Activated gamma-delta T cell treated with anti-CD3 and anti-CD28 coated beads, Interleukin-2, amount 50 U/mL, for 16 hours (primary cell): ENCODE measurements around the gene PRKN.

Experiments
- DNase-seq: peaks from one replicate; pipeline ENCODE4 v3.0.0-alpha.2; 2020; ENCODE audit warnings: low read depth

The PRKN gene

GRCh38 chr6:162727322-162728182 is at the start of gene PRKN, which contains the start of gene PACRG:
PRKN (minus strand) TSS chr6:162727766.
PACRG (plus strand) TSS chr6:162727974.
- DNase-seq = peak; percentile 97

- no peak for DNase-seq
Observed at GRCh38 chr6:162777091-162777490, 49.5 kb upstream of the PRKN start.

- DNase-seq = no peak
Observed at GRCh38 chr6:162773996-162774395, 46.4 kb upstream of the PRKN start.

- DNase-seq = no peak
Observed at GRCh38 chr6:162772466-162772865, 44.9 kb upstream of the PRKN start.

- DNase-seq = no peak
Observed at GRCh38 chr6:162770955-162771354, 43.4 kb upstream of the PRKN start.

- DNase-seq = no peak
Observed at GRCh38 chr6:162770136-162770535, 42.6 kb upstream of the PRKN start.

- DNase-seq = no peak
Observed at GRCh38 chr6:162753775-162754174, 26.2 kb upstream of the PRKN start.

GRCh38 chr6:162751211-162751859 is 23.8 kb upstream of the PRKN start:
- DNase-seq = no peak

- no peak for DNase-seq
Observed at GRCh38 chr6:162750776-162751175, 23.2 kb upstream of the PRKN start.

GRCh38 chr6:162736961-162737360 is 9.4 kb upstream of the PRKN start:
- DNase-seq = no peak

- no peak for DNase-seq
Observed at GRCh38 chr6:162733489-162733888, 5.9 kb upstream of the PRKN start.

GRCh38 chr6:162730502-162730901 is 2.9 kb upstream of the PRKN start:
- no peak for DNase-seq

- no peak for DNase-seq
Observed at GRCh38 chr6:162728706-162729105, 1.1 kb upstream of the PRKN start.

- DNase-seq = no peak
Observed at GRCh38 chr6:162728197-162728596, 631 bp upstream of the PRKN start.

GRCh38 chr6:162726947-162727321 is 632 bp downstream of the PRKN start:
- DNase-seq = peak; percentile 1

- DNase-seq = no peak
Observed at GRCh38 chr6:162722633-162723032, 4.9 kb downstream of the PRKN start.

GRCh38 chr6:162722226-162722625 is 5.3 kb downstream of the PRKN start:
- DNase-seq = no peak

- no peak for DNase-seq
Observed at GRCh38 chr6:162721404-162721687, 6.2 kb downstream of the PRKN start.

- no peak for DNase-seq
Observed at GRCh38 chr6:162719528-162719927, 8.0 kb downstream of the PRKN start.

GRCh38 chr6:162715601-162716000 is 12.0 kb downstream of the PRKN start:
- DNase-seq = no peak

GRCh38 chr6:162713974-162714780 is 13.4 kb downstream of the PRKN start:
- no peak for DNase-seq

GRCh38 chr6:162712694-162713093 is 14.9 kb downstream of the PRKN start:
- DNase-seq = no peak

- DNase-seq = no peak
Observed at GRCh38 chr6:162711376-162711775, 16.2 kb downstream of the PRKN start.
